Fibroblast of skin of right biceps (primary cell): ENCODE measurements around the gene CENPO.
A peak's percentile ranks its signal among the peaks of the same experiment; 100 is the strongest.

ENCODE experiments used
- DNase-seq: peaks from one replicate; pipeline ENCODE4 v3.0.0-alpha.2; 2013

The CENPO gene

GRCh38 chr2:24839729-24840128 lies 46.5 kb downstream of the CENPO start:
- no peak for DNase-seq

- no peak for DNase-seq
Observed at GRCh38 chr2:24840164-24840869, 47.1 kb downstream of the CENPO start.

GRCh38 chr2:24840962-24841945 lies 48.0 kb downstream of the CENPO start:
- DNase-seq = no peak

GRCh38 chr2:24842081-24843050 lies 49.1 kb downstream of the CENPO start:
- no peak for DNase-seq

GRCh38 chr2:24843330-24843860 lies 50.2 kb downstream of the CENPO start:
- no peak for DNase-seq

GRCh38 chr2:24844023-24844685 lies 50.9 kb downstream of the CENPO start:
- no peak for DNase-seq

GRCh38 chr2:24845691-24846090 lies 52.5 kb downstream of the CENPO start:
- DNase-seq = no peak

GRCh38 chr2:24850944-24851343 lies 57.7 kb downstream of the CENPO start:
- no peak for DNase-seq

GRCh38 chr2:24852026-24852425 lies 58.8 kb downstream of the CENPO start:
- DNase-seq = no peak

- DNase-seq = no peak
Observed at GRCh38 chr2:24852431-24853020, 59.3 kb downstream of the CENPO start.

- no peak for DNase-seq
Observed at GRCh38 chr2:24853046-24853445, 59.8 kb downstream of the CENPO start.

GRCh38 chr2:24853996-24854395 lies 60.8 kb downstream of the CENPO start:
- no peak for DNase-seq

- DNase-seq = no peak
Observed at GRCh38 chr2:24855022-24855622, 61.9 kb downstream of the CENPO start.

GRCh38 chr2:24855726-24856125 lies 62.5 kb downstream of the CENPO start:
- DNase-seq = peak; percentile 80

GRCh38 chr2:24856791-24857211 lies 63.6 kb downstream of the CENPO start:
- no peak for DNase-seq

GRCh38 chr2:24857746-24858145 lies 64.5 kb downstream of the CENPO start:
- peak; percentile 24 for DNase-seq

- DNase-seq = no peak
Observed at GRCh38 chr2:24858996-24859395, 65.8 kb downstream of the CENPO start.

- DNase-seq = no peak
Observed at GRCh38 chr2:24859968-24860600, 66.9 kb downstream of the CENPO start.

- DNase-seq = no peak
Observed at GRCh38 chr2:24860631-24861030, 67.4 kb downstream of the CENPO start.

- no peak for DNase-seq
Observed at GRCh38 chr2:24861500-24861899, 68.3 kb downstream of the CENPO start.

- peak; percentile 33 for DNase-seq
Observed at GRCh38 chr2:24863641-24864040, 70.4 kb downstream of the CENPO start.
